Right lung (tissue), 5 donors: ENCODE data around the gene FAM78A. TPM values are rescaled to one million over a fixed set of nuclear protein-coding genes. Genes with fewer than 3 reads are reported as not detected.

Experiments
- DNase-seq, 2 donors: peaks; one replicate each; pipeline ENCODE4 v3.0.0-alpha.2; 2013
- polyA plus RNA-seq, 5 donors: library from polyadenylated mRNA; unstranded; fragments of 120-200 nt; gene quantifications; one replicate each; pipeline versions ENCODE4 v1.2.1 to v1.2.3, GENCODE V29; 2013; ENCODE audit warnings: inconsistent platforms in 1 of 5, low replicate concordance in 1 of 5; ENCODE audit not compliant: insufficient read length in 5 of 5, insufficient read depth in 1 of 5

FAM78A gene
- polyA plus RNA-seq, 5 donors = 3.8 to 8.2 (median 5.3) TPM

GRCh38 chr9:131303381-131304321 is 27.3 kb upstream of the FAM78A start:
- no peak for DNase-seq

GRCh38 chr9:131302244-131303075 is 26.1 kb upstream of the FAM78A start:
- DNase-seq = no peak

GRCh38 chr9:131300444-131300843 is 24.1 kb upstream of the FAM78A start:
- no peak for DNase-seq

- DNase-seq = no peak
Observed at GRCh38 chr9:131299961-131300347, 23.6 kb upstream of the FAM78A start.

- DNase-seq = no peak
Observed at GRCh38 chr9:131299346-131299960, 23.1 kb upstream of the FAM78A start.

GRCh38 chr9:131298816-131299215 is 22.5 kb upstream of the FAM78A start:
- DNase-seq = no peak

GRCh38 chr9:131298341-131298740 is 22.0 kb upstream of the FAM78A start:
- no peak for DNase-seq

GRCh38 chr9:131297903-131298302 is 21.6 kb upstream of the FAM78A start:
- DNase-seq = no peak

GRCh38 chr9:131296906-131297500 is 20.7 kb upstream of the FAM78A start:
- DNase-seq = no peak

- no peak for DNase-seq
Observed at GRCh38 chr9:131296460-131296859, 20.1 kb upstream of the FAM78A start.

- DNase-seq = no peak
Observed at GRCh38 chr9:131292937-131293336, 16.6 kb upstream of the FAM78A start.

GRCh38 chr9:131291795-131292315 is 15.5 kb upstream of the FAM78A start:
- no peak for DNase-seq

GRCh38 chr9:131290767-131291370 is 14.6 kb upstream of the FAM78A start:
- no peak for DNase-seq

GRCh38 chr9:131290036-131290766 is 13.9 kb upstream of the FAM78A start:
- DNase-seq = no peak

- no peak for DNase-seq
Observed at GRCh38 chr9:131289301-131290035, 13.2 kb upstream of the FAM78A start, which contains the start of gene PLPP7. TSS of gene PLPP7 (plus strand) at chr9:131289723. CDS start at chr9:131289998, 275 bp downstream.

- DNase-seq = no peak
Observed at GRCh38 chr9:131288217-131288616, 11.9 kb upstream of the FAM78A start.

GRCh38 chr9:131287359-131287758 is 11.0 kb upstream of the FAM78A start:
- DNase-seq = no peak

- DNase-seq = no peak
Observed at GRCh38 chr9:131284856-131285255, 8.5 kb upstream of the FAM78A start.

- no peak for DNase-seq
Observed at GRCh38 chr9:131282688-131283422, 6.5 kb upstream of the FAM78A start.
